GM20000 (cell line): ENCODE data around the gene FOXI3.

Experiments used
- DNase-seq: peaks from one replicate; pipeline ENCODE4 v3.0.0; 2012; ENCODE audit warnings: low spot score
- CTCF ChIP-seq: IDR thresholded peaks from 2 replicates; pipeline ENCODE4 v1.5.1; 2012; ENCODE audit warnings: mild to moderate bottlenecking, control low read depth; ENCODE audit errors: extremely low read depth, missing control alignments

FOXI3 gene

GRCh38 chr2:88481691-88482336 lies 29.3 kb upstream of the FOXI3 start:
- DNase-seq = no peak
- no peak for TF ChIP-seq CTCF

DNA sequence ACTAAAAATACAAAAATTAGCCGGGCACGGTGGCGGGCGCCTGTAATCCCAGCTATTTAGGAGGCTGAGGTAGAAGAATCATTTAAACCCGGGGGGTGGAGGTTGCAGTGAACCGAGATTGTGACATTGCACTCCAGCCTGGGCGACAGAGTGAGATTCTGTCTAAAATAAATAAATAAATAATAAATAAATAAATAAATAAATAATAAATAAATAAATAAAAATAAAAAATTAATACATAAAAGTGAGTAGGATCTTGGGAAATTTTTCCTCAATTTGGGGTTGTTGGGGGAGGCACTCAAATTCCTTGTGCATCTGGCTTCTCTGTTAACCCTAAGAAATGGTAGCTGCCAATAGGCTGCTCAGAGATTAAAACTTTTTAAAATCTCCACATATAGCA lies 20.3 kb upstream of the FOXI3 start:
- TF ChIP-seq CTCF = no peak
- DNase-seq = no peak

- no peak for TF ChIP-seq CTCF
These were observed 18.8 kb upstream of the FOXI3 start for GRCh38 chr2:88471083-88471942.

DNA sequence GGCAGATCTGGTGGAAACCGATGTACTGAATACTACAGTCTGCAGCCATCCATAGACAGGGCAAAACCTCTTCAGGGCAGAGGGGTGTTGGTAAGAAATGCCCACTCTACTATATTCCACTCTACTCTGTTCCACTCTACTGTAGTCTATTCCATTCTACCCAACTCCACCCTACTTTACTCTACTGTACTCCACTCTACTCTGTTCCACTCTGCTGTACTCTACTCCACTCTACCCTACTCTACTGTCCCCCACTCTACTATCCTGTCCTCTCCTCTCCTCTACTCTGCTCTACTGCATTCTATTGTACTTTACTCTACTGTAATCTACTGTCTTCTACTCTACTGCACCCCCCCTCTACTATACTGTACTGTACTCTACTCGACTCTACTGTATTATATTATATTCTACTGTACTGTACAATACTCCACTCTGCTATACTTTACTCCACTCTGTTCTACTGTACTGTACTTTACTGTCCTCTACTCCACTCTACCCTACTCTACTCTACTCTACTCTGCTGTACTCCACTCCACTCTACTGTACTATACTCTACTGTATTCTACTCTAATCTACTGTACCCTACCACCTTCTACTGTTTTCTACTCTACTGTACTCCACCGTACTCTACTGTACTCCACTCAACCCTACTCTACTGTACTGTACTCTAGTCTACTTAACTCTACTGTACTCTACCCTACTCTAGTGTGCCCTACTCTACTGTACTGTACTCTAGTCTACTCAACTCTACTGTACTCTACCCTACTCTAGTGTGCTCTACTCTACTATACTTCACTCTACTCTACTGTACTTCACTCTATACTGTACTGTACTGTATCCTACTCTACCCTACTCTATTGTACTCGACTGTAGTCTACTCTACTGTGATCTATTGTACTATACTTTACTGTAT lies 17.0 kb upstream of the FOXI3 start:
- DNase-seq = no peak
- TF ChIP-seq CTCF = no peak

More at GRCh38 chr2:88471083-88471942, 18.8 kb upstream of the FOXI3 start:
- DNase-seq = no peak

DNA sequence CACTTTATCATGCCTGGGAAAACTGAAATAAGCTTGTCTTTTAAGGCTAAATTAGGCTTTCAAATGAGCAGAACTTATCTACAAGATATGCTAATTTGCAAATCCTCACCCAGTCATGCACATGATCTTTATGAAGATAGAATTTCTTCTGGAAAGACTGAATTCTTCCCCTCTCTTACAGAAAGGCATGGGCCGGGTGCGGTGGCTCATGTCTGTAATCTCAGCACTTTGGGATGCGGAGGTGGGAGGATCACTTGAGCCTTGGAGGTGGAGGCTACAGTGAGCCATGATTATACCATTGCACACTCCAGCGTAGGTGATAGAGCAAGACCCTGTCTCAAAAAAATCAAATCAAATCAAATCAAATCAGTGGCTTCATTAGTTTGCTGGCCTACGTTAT lies 11.7 kb upstream of the FOXI3 start:
- no peak for TF ChIP-seq CTCF
- no peak for DNase-seq

DNA sequence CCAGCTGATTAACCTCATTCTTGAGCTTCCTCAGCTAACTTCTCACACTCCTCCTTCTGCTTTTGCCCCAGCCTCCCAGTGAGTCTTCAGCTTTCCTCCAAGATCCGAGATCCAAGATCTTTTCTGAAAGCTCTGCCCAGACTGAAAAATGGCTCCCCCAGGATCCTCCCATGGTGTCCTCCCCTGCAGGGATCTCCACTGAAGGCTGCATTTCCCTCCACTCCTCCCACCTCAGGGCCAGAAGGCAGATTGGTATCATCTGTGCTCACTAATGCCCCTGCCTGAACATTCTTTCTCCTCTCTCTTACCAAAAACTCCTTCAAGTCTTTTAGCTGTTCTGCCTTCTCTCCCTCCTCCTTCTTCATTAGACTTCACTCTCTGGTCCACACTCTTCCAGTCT lies 6.1 kb upstream of the FOXI3 start:
- no peak for TF ChIP-seq CTCF
- no peak for DNase-seq
